Tracheal epithelial cell (primary cell): ENCODE measurements around the gene COG3. TPM values are rescaled to one million over a fixed set of nuclear protein-coding genes. Genes with fewer than 3 reads are reported as not detected.

Experiments used
- total RNA-seq: library from RNA; depleted of rRNA; stranded (reverse); fragments of >200 nt; gene quantifications from 2 replicates; pipeline ENCODE4 v1.2.1, GENCODE V29; 2014

Gene COG3, protein sequence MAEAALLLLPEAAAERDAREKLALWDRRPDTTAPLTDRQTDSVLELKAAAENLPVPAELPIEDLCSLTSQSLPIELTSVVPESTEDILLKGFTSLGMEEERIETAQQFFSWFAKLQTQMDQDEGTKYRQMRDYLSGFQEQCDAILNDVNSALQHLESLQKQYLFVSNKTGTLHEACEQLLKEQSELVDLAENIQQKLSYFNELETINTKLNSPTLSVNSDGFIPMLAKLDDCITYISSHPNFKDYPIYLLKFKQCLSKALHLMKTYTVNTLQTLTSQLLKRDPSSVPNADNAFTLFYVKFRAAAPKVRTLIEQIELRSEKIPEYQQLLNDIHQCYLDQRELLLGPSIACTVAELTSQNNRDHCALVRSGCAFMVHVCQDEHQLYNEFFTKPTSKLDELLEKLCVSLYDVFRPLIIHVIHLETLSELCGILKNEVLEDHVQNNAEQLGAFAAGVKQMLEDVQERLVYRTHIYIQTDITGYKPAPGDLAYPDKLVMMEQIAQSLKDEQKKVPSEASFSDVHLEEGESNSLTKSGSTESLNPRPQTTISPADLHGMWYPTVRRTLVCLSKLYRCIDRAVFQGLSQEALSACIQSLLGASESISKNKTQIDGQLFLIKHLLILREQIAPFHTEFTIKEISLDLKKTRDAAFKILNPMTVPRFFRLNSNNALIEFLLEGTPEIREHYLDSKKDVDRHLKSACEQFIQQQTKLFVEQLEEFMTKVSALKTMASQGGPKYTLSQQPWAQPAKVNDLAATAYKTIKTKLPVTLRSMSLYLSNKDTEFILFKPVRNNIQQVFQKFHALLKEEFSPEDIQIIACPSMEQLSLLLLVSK
- 39.8 and 42.2 TPM in 2 replicates for total RNA-seq

GRCh38 chr13:45464687-45465453, at the start of gene COG3:
Gene COG3 (plus strand): TSS chr13:45464939. CDS start chr13:45465037, 98 bp downstream.

DNA sequence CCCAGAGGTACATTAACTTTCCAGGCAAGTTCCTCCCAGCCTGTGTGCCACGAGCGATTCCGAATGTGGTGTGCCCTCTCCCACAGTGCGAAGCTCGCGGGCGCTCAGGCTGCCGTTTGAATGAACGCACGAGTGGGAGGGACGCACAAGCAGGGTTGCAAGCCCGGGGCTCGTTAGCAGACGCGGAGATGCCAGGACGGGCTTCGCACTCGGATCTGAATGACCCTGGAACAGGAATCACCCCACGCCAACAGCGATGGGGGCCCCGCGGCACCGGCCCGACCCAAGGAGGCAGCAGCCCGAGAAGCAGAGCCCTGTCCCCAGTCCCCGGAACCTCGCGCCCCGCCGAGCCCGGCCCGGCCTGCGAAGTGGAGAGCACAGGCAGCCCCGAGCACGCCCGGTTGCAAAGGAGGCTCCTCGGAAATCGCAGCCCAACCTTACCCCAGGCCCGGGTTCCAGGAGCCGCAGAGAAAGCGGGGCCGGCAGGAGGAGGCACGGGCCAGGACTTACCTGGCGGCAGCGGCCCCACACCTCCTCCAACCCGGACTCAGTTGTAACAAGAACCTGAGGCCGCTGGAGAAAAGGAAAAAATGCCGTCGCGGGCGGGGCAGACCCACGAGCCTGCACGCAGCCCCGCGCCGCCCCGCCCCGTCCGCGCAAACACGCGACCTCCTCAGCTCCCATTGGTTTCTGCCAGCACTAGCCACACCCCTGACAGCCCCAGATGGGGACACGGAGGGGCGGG, 46.8 kb upstream of the COG3 start, which contains the start of gene SLC25A30:
Gene SLC25A30, minus strand, starts transcription at position 584 of the 745 bp plus-strand sequence. CDS start 6,948 bp downstream, outside the sequence.

Other genes starting within 250 kb of the COG3 start
- 2,995 and 5,335 TPM in 2 replicates for gene TPT1, start 123.8 kb upstream of the COG3 start, total RNA-seq
- gene SLC25A30, start 46.6 kb upstream of the COG3 start, total RNA-seq = 18.1 and 32.5 TPM in 2 replicates
- not detected in 2 replicates for gene ERICH6B, start 150.8 kb downstream of the COG3 start, total RNA-seq
- not detected in 2 replicates for gene CBY2, start 237.4 kb downstream of the COG3 start, total RNA-seq